ENCODE data around the gene AOPEP.

AOPEP gene

GRCh38 chr9:95085861-95086563, 359.5 kb downstream of the AOPEP start:
- no peaks in the 10 kb centered on the region for H4K20me1 ChIP-seq (ENCODE audit: insufficient read depth, low read length)
- no peaks in the 10 kb centered on the region for H3F3A ChIP-seq (ENCODE audit: insufficient read depth, low read length)
- no peak overlapping the region for H3K4me3 ChIP-seq (ENCODE audit: low read depth, low read length, poor library complexity, severe bottlenecking)
- no peaks in the 10 kb centered on the region for H3K79me2 ChIP-seq (ENCODE audit: insufficient read depth, low read length)
- peaks cover 11% of the 10 kb centered on the region for H3K4me1 ChIP-seq (ENCODE audit: insufficient read depth, low read length, severe bottlenecking)
- no peak overlapping the region for H3K9ac ChIP-seq (ENCODE audit: low read length)
- H3K9me2 ChIP-seq (ENCODE audit: low read depth, low read length): no peaks in the 10 kb centered on the region
- H3K36me3 ChIP-seq (ENCODE audit: insufficient read depth, low read length): peaks cover 28% of the 10 kb centered on the region; the same call in 1 of the 2 replicates
- H2AFZ ChIP-seq (ENCODE audit: low read length): no peak overlapping the region
- TF ChIP-seq CTCF (IDR thresholded peaks at IDR 0.05; ENCODE audit: low read length): no peak
- TF ChIP-seq EZH2 (IDR thresholded peaks at IDR 0.05; ENCODE audit: borderline replicate concordance, low read length): no peak
- no peak overlapping the region for H3K27ac ChIP-seq (ENCODE audit: low read depth, low read length, poor library complexity, severe bottlenecking)
- H3K4me2 ChIP-seq (ENCODE audit: low read length): no peak overlapping the region
- H3K27me3 ChIP-seq (ENCODE audit: insufficient read depth, low read length): no peaks in the 10 kb centered on the region
- no peaks in the 10 kb centered on the region for H3K9me3 ChIP-seq (ENCODE audit: low read length)

GRCh38 chr9:95086564-95086955, 360.1 kb downstream of the AOPEP start:
- TF ChIP-seq CTCF (IDR thresholded peaks at IDR 0.05; ENCODE audit: low read length): no peak
- TF ChIP-seq EZH2 (IDR thresholded peaks at IDR 0.05; ENCODE audit: borderline replicate concordance, low read length): no peak
- H3K9ac ChIP-seq (ENCODE audit: low read length): no peak overlapping the region
- no peaks in the 10 kb centered on the region for H4K20me1 ChIP-seq (ENCODE audit: insufficient read depth, low read length)
- H3K4me3 ChIP-seq (ENCODE audit: low read depth, low read length, poor library complexity, severe bottlenecking): no peak overlapping the region
- H3K4me2 ChIP-seq (ENCODE audit: low read length): no peak overlapping the region
- H3K79me2 ChIP-seq (ENCODE audit: insufficient read depth, low read length): no peaks in the 10 kb centered on the region
- no peaks in the 10 kb centered on the region for H3K9me2 ChIP-seq (ENCODE audit: low read depth, low read length)
- peaks cover 17% of the 10 kb centered on the region for H3K4me1 ChIP-seq (ENCODE audit: insufficient read depth, low read length, severe bottlenecking)
- H3K27me3 ChIP-seq (ENCODE audit: insufficient read depth, low read length): no peaks in the 10 kb centered on the region
- peaks cover 23% of the 10 kb centered on the region; the same call in 1 of the 2 replicates for H3K36me3 ChIP-seq (ENCODE audit: insufficient read depth, low read length)
- H2AFZ ChIP-seq (ENCODE audit: low read length): no peak overlapping the region
- no peak overlapping the region for H3K27ac ChIP-seq (ENCODE audit: low read depth, low read length, poor library complexity, severe bottlenecking)
- no peaks in the 10 kb centered on the region for H3F3A ChIP-seq (ENCODE audit: insufficient read depth, low read length)
- H3K9me3 ChIP-seq (ENCODE audit: low read length): no peaks in the 10 kb centered on the region

- H3K27me3 ChIP-seq (ENCODE audit: insufficient read depth, low read length): no peaks in the 10 kb centered on the region
- H3K4me2 ChIP-seq (ENCODE audit: low read length): no peak overlapping the region
- H3K79me2 ChIP-seq (ENCODE audit: insufficient read depth, low read length): no peaks in the 10 kb centered on the region
- H3F3A ChIP-seq (ENCODE audit: insufficient read depth, low read length): no peaks in the 10 kb centered on the region
- H3K9ac ChIP-seq (ENCODE audit: low read length): no peak overlapping the region
- H3K27ac ChIP-seq (ENCODE audit: low read depth, low read length, poor library complexity, severe bottlenecking): no peak overlapping the region
- H3K9me3 ChIP-seq (ENCODE audit: low read length): no peaks in the 10 kb centered on the region
- no peak overlapping the region for H3K4me3 ChIP-seq (ENCODE audit: low read depth, low read length, poor library complexity, severe bottlenecking)
- no peaks in the 10 kb centered on the region for H4K20me1 ChIP-seq (ENCODE audit: insufficient read depth, low read length)
- H2AFZ ChIP-seq (ENCODE audit: low read length): no peak overlapping the region
- no peaks in the 10 kb centered on the region for H3K9me2 ChIP-seq (ENCODE audit: low read depth, low read length)
- peaks cover 21% of the 10 kb centered on the region for H3K4me1 ChIP-seq (ENCODE audit: insufficient read depth, low read length, severe bottlenecking)
- H3K36me3 ChIP-seq (ENCODE audit: insufficient read depth, low read length): peaks cover 14% of the 10 kb centered on the region; the same call in 1 of the 2 replicates
- TF ChIP-seq CTCF (IDR thresholded peaks at IDR 0.05; ENCODE audit: low read length) (peak; percentile 57), EZH2 (IDR thresholded peaks at IDR 0.05; ENCODE audit: borderline replicate concordance, low read length) (no peak)
Measured at GRCh38 chr9:95087659-95088242, 361.3 kb downstream of the AOPEP start.

Measured in OCI-LY1 (cell line).